Activated CD8-positive, alpha-beta T cell treated with anti-CD3 and anti-CD28 coated beads for 36 hours (primary cell): ENCODE measurements around the gene UPP2. TPM values are rescaled to one million over a fixed set of nuclear protein-coding genes. Genes with fewer than 3 reads are reported as not detected.

Experiments used
- ATAC-seq: fragments of 200-7000 bp; cut with Tn5 transposase; one replicate; pipeline ENCODE4 v1.10.0; 2021; ENCODE audit warnings: mild to moderate bottlenecking, moderate library complexity
- CTCF ChIA-PET: fragments of 350-600 bp; sonication (Branson Sonifier 250); formaldehyde crosslinking; loops from one replicate; lab custom pipeline; 2021; ENCODE audit warnings: antibody characterized with exemption; lab: Charles Lee
- POLR2A ChIA-PET: fragments of 350-600 bp; sonication (Branson Sonifier 250); formaldehyde crosslinking; loops from one replicate; lab custom pipeline; 2021; ENCODE audit warnings: antibody characterized with exemption; lab: Charles Lee
- DNase-seq: peaks from one replicate; pipeline ENCODE4 v3.0.0-alpha.2; 2020
- H3K27ac Mint-ChIP-seq: one replicate; pipeline ENCODE4 v1.8.0; 2021; ENCODE audit warnings: mild to moderate bottlenecking, mixed read lengths
- H3K27me3 Mint-ChIP-seq: one replicate; pipeline ENCODE4 v1.8.0; 2021; ENCODE audit warnings: mixed read lengths
- H3K36me3 Mint-ChIP-seq: one replicate; pipeline ENCODE4 v1.8.0; 2021; ENCODE audit warnings: low read depth, mixed read lengths
- H3K4me1 Mint-ChIP-seq: one replicate; pipeline ENCODE4 v1.8.0; 2021; ENCODE audit warnings: low read depth, mixed read lengths
- H3K4me3 Mint-ChIP-seq: one replicate; pipeline ENCODE4 v1.8.0; 2021; ENCODE audit warnings: mild to moderate bottlenecking, moderate library complexity, mixed read lengths
- H3K9me3 Mint-ChIP-seq: one replicate; pipeline ENCODE4 v1.8.0; 2021; ENCODE audit warnings: mixed read lengths
- CTCF ChIP-seq: fragments of 200-600 bp; IDR thresholded peaks from one replicate; pipeline ENCODE4 v1.8.0; 2022; ENCODE audit warnings: antibody characterized with exemption, mild to moderate bottlenecking
- intact Hi-C: fragments of 100-400 bp; cut with micrococcal nuclease; formaldehyde crosslinking; loops from one replicate; pipeline ENCODE4 v1.10.0; 2022
- total RNA-seq, 2 experiments: library from RNA; stranded (reverse); gene quantifications; one replicate each; pipeline ENCODE4 v1.2.3, GENCODE V29; 2021

Gene UPP2
- total RNA-seq, 2 experiments from 2014 or later: not detected

- no peak for ATAC-seq
- no peak for DNase-seq
- ChIA-PET POLR2A (no interaction called here), CTCF (interaction anchor here (0.7 to 1.1 kb wide), 2 partner anchors 11 to 614 kb away, joined by 3 read pairs; no protein-coding TSS in a partner anchor)
- H3K4me3 Mint-ChIP-seq: no peak overlapping the region
- no peaks in the 10 kb centered on the region for H3K4me1 Mint-ChIP-seq
- no peak overlapping the region for H3K27ac Mint-ChIP-seq
- TF ChIP-seq CTCF: no peak
- H3K36me3 Mint-ChIP-seq: no peaks in the 10 kb centered on the region
- intact Hi-C loops: no loop called here
- no peaks in the 10 kb centered on the region for H3K9me3 Mint-ChIP-seq
- peaks cover 8% of the 10 kb centered on the region for H3K27me3 Mint-ChIP-seq
These were observed 30.4 kb downstream of the UPP2 start for GRCh38 chr2:158131919-158132566.

DNA sequence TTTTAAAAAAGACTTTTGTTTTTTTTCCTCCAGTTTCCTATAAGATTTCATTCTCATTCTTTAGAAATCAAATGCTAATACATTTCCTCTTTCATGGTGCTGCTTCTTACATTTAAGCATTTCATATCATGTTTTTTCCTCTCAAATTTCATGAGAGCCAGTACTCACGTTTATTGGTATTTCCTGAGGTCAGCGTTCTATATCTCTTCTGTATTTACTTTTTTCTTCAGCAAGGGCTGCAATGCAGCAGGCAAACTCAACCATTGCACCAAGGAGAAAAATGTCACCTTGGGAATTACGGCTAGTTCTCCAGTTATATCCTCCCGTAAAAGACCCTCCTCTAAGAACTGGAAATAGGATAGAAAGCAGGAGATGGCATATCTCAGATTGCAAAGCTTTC lies 32.4 kb downstream of the UPP2 start:
- DNase-seq (no peak), ATAC-seq (no peak)
- ChIA-PET POLR2A (no interaction called here), CTCF (no interaction called here)
- Mint-ChIP-seq H3K36me3 (no peaks in the 10 kb centered on the region), H3K27me3 (peaks cover 8% of the 10 kb centered on the region), H3K9me3 (no peaks in the 10 kb centered on the region), H3K4me1 (no peaks in the 10 kb centered on the region), H3K4me3 (no peak overlapping the region), H3K27ac (no peak overlapping the region)
- intact Hi-C loops: no loop called here
- no peak for TF ChIP-seq CTCF

DNA sequence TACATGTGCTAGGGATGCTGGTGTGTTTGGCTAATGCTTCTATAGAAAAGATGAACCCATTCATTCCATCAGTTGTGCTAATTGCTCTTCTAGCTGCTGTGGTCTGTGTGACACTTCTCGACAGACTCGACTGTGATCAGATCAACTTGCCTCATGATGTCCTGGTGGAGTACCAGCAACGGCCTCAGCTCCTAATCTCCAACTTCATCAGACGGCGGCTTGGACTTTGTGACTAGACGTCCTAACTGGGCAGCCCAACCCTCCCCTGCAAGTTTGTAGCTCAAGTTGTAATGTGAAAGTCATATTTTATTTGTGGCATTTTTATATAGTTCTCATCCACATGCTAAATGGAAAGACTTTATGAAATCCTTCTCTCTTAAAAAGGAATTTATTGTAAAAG lies 33.0 kb downstream of the UPP2 start:
- Mint-ChIP-seq H3K27me3 (peaks cover 8% of the 10 kb centered on the region), H3K27ac (no peak overlapping the region), H3K4me1 (no peaks in the 10 kb centered on the region), H3K4me3 (no peak overlapping the region), H3K9me3 (no peaks in the 10 kb centered on the region), H3K36me3 (no peaks in the 10 kb centered on the region)
- POLR2A ChIA-PET: no interaction called here
- no peak for TF ChIP-seq CTCF
- ATAC-seq: no peak
- intact Hi-C loops: no loop called here
- CTCF ChIA-PET: no interaction called here
- DNase-seq: no peak

- DNase-seq (no peak), ATAC-seq (no peak)
- no peaks in the 10 kb centered on the region for H3K4me1 Mint-ChIP-seq
- no peak overlapping the region for H3K27ac Mint-ChIP-seq
- no peaks in the 10 kb centered on the region for H3K36me3 Mint-ChIP-seq
- intact Hi-C loops: no loop called here
- CTCF ChIA-PET: no interaction called here
- no peaks in the 10 kb centered on the region for H3K9me3 Mint-ChIP-seq
- no peak for TF ChIP-seq CTCF
- H3K27me3 Mint-ChIP-seq: peaks cover 8% of the 10 kb centered on the region
- no peak overlapping the region for H3K4me3 Mint-ChIP-seq
- POLR2A ChIA-PET: no interaction called here
These were observed 33.4 kb downstream of the UPP2 start for GRCh38 chr2:158135096-158135495.

- no peaks in the 10 kb centered on the region for H3K36me3 Mint-ChIP-seq
- intact Hi-C loops: no loop called here
- POLR2A ChIA-PET: no interaction called here
- CTCF ChIA-PET: no interaction called here
- peaks cover 13% of the 10 kb centered on the region for H3K27me3 Mint-ChIP-seq
- no peak overlapping the region for H3K27ac Mint-ChIP-seq
- H3K4me3 Mint-ChIP-seq: no peak overlapping the region
- TF ChIP-seq CTCF: no peak
- DNase-seq (no peak), ATAC-seq (no peak)
- no peaks in the 10 kb centered on the region for H3K4me1 Mint-ChIP-seq
- H3K9me3 Mint-ChIP-seq: no peaks in the 10 kb centered on the region
These were observed 36.6 kb downstream of the UPP2 start for GRCh38 chr2:158138255-158138654.
